Fibroblast of upper back skin (primary cell): ENCODE data around the gene RGS14.
"Not testable (repeated sequence)": the region's sequence is repeated elsewhere in the genome, so short reads cannot be mapped to it uniquely, and the experiment has no call there.

ENCODE experiments used
- DNase-seq: peaks from one replicate; pipeline ENCODE4 v3.0.0-alpha.2; 2013

RGS14 gene

GRCh38 chr5:177350776-177351391 is 6.8 kb upstream of the RGS14 start:
- DNase-seq = no peak

- peak; percentile 96 for DNase-seq
Observed at GRCh38 chr5:177351392-177352329, 6.1 kb upstream of the RGS14 start, which contains the start of gene LMAN2. LMAN2 (minus strand) TSS chr5:177351668; CDS start chr5:177351647, 21 bp downstream.

- no peak for DNase-seq
Observed at GRCh38 chr5:177353093-177353492, 4.6 kb upstream of the RGS14 start.

GRCh38 chr5:177354256-177354655 is 3.5 kb upstream of the RGS14 start:
- no peak for DNase-seq

GRCh38 chr5:177354711-177355110 is 3.0 kb upstream of the RGS14 start:
- DNase-seq = no peak

GRCh38 chr5:177355162-177355867 is 2.4 kb upstream of the RGS14 start:
- DNase-seq = no peak

GRCh38 chr5:177355868-177356168 is 1.9 kb upstream of the RGS14 start:
- no peak for DNase-seq

- DNase-seq = no peak
Observed at GRCh38 chr5:177356746-177357145, 978 bp upstream of the RGS14 start.

GRCh38 chr5:177357146-177357458 is 622 bp upstream of the RGS14 start:
- DNase-seq = no peak

GRCh38 chr5:177358370-177358819 is 671 bp downstream of the RGS14 start:
- no peak for DNase-seq

- DNase-seq = no peak
Observed at GRCh38 chr5:177359451-177359851, 1.7 kb downstream of the RGS14 start.

- no peak for DNase-seq
Observed at GRCh38 chr5:177359860-177360259, 2.1 kb downstream of the RGS14 start.

- not testable (repeated sequence) for DNase-seq
Observed at GRCh38 chr5:177360740-177361139, 3.0 kb downstream of the RGS14 start.

GRCh38 chr5:177361418-177362291 is 3.9 kb downstream of the RGS14 start:
- no peak for DNase-seq

- DNase-seq = no peak
Observed at GRCh38 chr5:177362292-177362609, 4.5 kb downstream of the RGS14 start.

- peak; percentile 41 for DNase-seq
Observed at GRCh38 chr5:177362610-177363507, 5.1 kb downstream of the RGS14 start.

GRCh38 chr5:177363565-177363964 is 5.8 kb downstream of the RGS14 start:
- no peak for DNase-seq

GRCh38 chr5:177364159-177364962 is 6.6 kb downstream of the RGS14 start:
- peak; percentile 17 for DNase-seq

- DNase-seq = no peak
Observed at GRCh38 chr5:177365845-177366527, 8.3 kb downstream of the RGS14 start.
